ENCODE data around the gene THAP6.
"Not testable (repeated sequence)": the region's sequence is repeated elsewhere in the genome, so short reads cannot be mapped to it uniquely, and the experiment has no call there.

The THAP6 gene, protein sequence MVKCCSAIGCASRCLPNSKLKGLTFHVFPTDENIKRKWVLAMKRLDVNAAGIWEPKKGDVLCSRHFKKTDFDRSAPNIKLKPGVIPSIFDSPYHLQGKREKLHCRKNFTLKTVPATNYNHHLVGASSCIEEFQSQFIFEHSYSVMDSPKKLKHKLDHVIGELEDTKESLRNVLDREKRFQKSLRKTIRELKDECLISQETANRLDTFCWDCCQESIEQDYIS

DNA sequence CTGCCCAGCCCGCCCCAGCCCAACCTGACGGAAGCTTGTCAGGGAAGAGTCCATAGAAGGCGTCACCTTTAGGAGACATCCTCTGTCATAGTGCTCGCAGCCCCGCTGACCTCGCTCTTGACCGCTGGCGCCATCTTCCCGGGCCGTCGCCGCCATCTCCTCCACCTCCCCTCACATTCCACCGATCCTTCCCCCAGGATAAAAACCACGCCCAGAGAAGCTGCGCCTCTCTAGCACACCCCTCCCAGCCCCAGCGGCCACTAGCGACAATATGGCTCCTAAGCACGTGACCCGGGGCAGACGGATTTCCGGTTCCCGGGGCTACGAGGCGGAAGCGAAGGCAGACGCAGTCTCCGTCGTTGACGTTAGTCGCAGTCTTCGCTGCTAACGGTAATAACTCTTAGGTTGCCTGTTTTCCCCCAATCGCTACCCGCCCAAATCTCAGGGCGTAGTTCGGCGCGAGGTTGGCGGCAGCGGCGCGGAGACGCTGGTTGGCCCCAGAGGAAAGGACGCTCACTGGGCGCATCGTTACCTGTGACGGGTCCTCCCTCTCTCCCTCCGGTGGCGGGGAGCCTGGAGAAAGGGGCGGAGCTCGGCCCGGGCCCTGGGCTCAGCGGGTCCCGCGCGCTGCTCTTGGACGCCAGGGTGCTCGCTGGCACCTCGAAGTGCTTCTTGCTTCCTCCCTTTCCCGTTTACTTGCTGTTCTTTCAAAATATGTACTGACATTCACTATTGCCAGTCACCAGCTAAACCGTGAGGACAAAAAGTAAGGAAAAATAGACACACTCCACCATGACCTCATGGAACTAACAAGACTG is at the start of gene THAP6, which contains the start of gene RCHY1:
Gene THAP6 (plus strand): TSS at position 343 of the 818 bp plus-strand sequence. CDS start 980 bp downstream, outside the sequence.
Gene RCHY1 (minus strand): TSS at position 273 of the 818 bp plus-strand sequence. CDS start 117 bp downstream, at position 156.
- peak; percentile 71 for DNase-seq (ENCODE audit: low read depth, low spot score)

DNA sequence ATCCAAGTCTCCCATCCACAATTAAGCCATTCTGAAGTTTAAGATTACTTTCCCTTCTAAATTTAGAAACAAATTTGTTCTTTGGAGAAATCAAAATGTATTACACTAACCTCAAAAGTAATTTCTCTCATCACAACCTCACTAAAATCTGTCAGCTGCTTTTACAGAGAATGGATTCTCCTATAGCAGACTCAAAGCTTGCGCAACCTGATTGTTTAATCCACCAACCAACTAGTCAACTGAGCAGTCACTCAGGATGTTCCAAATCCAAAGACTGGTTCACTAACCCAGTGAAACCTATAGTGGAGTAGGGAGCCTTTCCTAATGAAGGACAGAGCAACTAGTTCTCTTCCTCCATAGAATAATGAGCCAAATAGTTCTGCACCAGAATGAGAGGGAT is 44.4 kb upstream of the THAP6 start:
- DNase-seq (ENCODE audit: low read depth, low spot score), result no peak

DNA sequence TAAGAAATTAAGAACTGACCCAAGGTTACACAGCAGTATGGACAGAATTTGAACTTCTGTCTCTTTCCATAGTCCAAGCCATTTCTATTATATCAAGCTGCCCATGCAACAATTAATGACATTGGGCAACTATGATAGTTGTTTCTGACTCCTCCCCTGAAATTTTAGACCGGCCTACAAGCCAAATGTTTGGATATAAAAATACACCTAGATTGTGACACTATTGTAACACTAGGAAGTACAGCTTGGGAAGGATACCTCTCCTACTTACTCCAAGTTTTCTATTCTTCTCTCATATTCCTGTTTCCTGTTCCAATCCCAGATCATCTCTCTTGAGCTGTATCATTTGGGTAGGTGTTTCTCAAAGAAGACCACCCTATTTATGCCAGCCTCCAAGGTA is 43.5 kb upstream of the THAP6 start:
- no peak for DNase-seq (ENCODE audit: low read depth, low spot score)

GRCh38 chr4:75477201-75477600 is 37.1 kb upstream of the THAP6 start:
- no peak for DNase-seq (ENCODE audit: low read depth, low spot score)

DNA sequence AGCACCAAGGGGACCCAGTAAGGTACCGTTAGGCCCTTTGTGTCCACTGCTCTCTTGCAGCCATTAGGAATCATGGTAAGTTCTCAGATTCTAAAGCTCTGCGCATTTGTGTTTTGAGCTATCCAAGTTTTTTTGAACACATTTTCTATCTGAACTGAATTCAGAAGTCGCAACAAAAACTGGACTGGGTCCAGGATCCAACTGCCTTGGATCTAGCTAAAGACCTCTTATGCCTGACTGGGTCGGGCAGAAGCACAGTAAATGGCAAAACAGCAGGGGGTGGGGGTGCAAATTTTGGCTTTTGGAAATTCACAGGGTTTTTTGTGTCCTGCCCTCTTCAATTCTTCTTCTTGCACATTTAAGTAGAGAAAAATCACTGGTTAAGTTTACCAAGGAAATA is 30.1 kb upstream of the THAP6 start:
- no peak for DNase-seq (ENCODE audit: low read depth, low spot score)

DNA sequence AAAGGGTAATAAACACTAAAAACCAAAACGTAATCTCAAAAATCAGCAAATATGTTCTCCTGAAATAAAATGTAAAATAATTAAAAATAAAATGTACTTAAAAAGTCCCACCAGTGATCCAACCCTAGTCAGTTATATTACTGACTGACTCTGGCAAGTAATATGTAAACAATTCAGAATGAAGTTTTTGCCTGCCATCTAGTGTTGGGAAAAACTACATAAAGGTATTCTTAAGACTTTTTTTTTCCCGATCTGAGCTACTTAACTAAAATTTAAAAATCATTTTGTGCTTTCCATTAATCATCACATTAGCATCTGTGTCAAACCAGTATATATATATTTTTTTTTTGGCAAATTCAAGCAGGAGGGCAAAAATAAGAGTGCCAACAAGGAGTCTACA is 24.1 kb upstream of the THAP6 start:
- no peak for DNase-seq (ENCODE audit: low read depth, low spot score)

- DNase-seq (ENCODE audit: low read depth, low spot score), result no peak
These were observed 19.7 kb upstream of the THAP6 start for GRCh38 chr4:75494563-75494962.

- no peak for DNase-seq (ENCODE audit: low read depth, low spot score)
These were observed 18.8 kb upstream of the THAP6 start for GRCh38 chr4:75495476-75495875.

DNA sequence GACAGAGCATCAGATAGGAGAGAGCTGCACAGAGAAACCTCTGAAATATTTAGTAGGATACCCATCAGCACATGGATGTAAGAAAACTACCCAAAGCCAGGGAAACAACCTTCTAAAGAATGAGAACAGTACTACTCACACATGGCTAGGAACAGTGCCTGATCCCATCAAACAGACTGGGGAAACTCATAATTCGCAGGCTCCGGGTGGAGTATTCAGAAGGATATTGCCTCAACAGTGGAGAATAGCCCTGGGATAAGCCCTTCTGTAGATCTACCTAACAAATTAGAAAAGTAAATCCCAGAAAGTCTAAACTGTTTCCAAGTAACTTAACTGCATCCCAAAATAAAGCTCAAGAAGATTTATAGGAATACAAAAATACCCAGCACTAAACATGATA is 17.9 kb upstream of the THAP6 start:
- no peak for DNase-seq (ENCODE audit: low read depth, low spot score)

GRCh38 chr4:75497133-75497532 is 17.1 kb upstream of the THAP6 start:
- no peak for DNase-seq (ENCODE audit: low read depth, low spot score)

- DNase-seq (ENCODE audit: low read depth, low spot score), result no peak
These were observed 16.2 kb upstream of the THAP6 start for GRCh38 chr4:75498041-75498440.

DNA sequence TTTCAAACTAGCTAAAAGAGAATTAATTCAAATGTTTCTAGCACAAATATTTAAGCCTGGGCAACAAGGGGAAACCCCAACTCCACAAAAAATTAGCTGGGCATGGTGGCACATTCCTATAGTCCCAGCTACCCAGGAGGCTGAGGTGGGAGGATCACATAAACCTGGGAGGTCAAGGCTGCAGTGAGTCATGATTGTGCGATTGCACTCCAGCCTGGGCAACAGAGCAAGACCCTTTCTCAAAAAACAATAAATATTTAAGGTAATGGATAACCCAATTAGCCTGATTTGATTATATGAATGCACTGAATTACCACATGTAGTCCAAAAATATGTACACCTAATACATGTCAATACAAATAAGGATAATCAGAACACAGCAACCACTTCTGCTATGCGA is 14.4 kb upstream of the THAP6 start:
- no peak for DNase-seq (ENCODE audit: low read depth, low spot score)

GRCh38 chr4:75502671-75503070 is 11.6 kb upstream of the THAP6 start:
- DNase-seq (ENCODE audit: low read depth, low spot score), result no peak

- DNase-seq (ENCODE audit: low read depth, low spot score), result no peak
These were observed 8.6 kb upstream of the THAP6 start for GRCh38 chr4:75505630-75506029.

DNA sequence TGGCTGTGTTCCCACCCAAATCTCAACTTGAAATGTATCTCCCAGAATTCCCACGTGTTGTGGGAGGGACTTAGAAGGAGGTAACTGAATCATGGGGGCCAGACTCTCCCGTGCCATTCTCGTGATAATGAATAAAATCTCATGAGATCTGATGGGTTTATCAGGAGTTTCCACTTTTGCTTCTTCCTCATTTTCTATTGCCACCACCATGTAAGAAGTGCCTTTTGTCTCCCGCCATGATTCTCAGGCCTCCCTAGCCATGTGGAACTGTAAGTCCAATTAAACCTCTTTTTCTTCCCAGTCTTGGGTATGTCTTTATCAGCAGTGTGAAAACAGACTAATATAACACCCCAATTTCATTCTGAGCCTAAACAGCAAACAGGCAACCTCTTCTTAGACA is 4.7 kb upstream of the THAP6 start:
- not testable (repeated sequence) for DNase-seq (ENCODE audit: low read depth, low spot score)

DNA sequence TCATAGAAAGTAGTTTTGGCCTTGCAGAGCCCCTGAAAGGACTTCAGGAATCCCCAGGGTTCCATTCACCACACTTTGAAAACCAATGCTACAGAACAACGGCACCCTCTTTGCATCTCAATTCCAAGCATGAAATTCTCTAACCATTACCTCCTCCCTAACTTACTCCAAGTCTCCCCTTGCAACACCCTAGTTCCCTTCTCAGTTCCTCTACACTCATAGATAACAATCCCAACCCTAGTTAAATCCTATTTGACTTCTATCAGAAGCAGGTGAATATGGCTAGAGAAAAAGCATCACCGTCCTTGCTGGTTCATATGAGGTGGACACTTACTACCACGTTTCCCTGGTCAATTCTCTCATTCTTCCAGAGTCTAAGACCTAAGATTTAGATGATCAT is 2.4 kb upstream of the THAP6 start:
- DNase-seq (ENCODE audit: low read depth, low spot score), result no peak

- DNase-seq (ENCODE audit: low read depth, low spot score), result no peak
These were observed 1.7 kb upstream of the THAP6 start for GRCh38 chr4:75512386-75513211.

- DNase-seq (ENCODE audit: low read depth, low spot score), result no peak
These were observed 645 bp upstream of the THAP6 start for GRCh38 chr4:75513526-75514130.

DNA sequence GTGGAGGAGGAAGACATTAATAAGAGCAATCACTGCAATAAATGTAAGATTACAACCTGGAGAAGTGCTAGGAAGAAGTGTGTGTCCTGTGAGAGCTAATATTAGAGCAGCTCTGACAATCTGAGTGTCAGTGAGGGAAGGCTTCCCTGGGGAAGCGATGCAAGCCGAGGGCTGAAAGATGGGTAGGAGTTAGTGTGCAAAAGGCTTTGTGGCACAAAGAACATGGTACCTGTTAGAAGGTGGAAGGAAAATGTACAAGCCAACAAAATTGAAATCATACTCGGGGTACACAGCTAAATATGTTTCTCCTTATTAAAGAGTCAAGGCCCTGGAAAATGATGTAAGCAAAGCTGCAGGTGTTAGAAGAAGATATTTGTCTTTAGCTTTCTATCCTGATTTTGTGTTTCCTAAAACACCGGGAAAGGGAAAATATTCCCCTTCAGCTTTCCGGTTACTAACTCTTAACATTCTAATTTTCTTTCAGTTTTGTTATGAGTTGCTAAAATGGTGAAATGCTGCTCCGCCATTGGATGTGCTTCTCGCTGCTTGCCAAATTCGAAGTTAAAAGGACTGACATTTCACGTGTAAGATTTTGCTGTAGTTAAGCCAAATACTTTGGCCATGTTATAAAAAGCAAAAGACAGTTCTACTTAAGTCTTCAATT is 808 bp downstream of the THAP6 start:
- DNase-seq (ENCODE audit: low read depth, low spot score), result no peak

GRCh38 chr4:75516144-75516543 is 1.9 kb downstream of the THAP6 start:
- DNase-seq (ENCODE audit: low read depth, low spot score), result no peak

DNA sequence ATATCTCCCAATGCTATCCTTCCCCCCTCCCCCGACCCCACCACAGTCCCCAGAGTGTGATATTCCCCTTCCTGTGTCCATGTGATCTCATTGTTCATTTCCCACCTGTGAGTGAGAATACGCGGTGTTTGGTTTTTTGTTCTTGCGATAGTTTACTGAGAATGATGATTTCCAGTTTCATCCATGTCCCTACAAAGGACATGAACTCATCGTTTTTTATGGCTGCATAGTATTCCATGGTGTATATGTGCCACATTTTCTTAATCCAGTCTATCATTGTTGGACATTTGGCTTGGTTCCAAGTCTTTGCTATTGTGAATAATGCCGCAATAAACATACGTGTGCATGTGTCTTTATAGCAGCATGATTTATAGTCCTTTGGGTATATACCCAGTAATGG is 5.2 kb downstream of the THAP6 start:
- DNase-seq (ENCODE audit: low read depth, low spot score), result not testable (repeated sequence)
